OCI-M2 (cell line): ENCODE data around the gene SOX4.

ENCODE experiments used
- DNase-seq: peaks from one replicate; lab custom pipeline; 2025; ENCODE audit not compliant: unreplicated experiment; lab: John Stamatoyannopoulos, UW

SOX4 gene

GRCh38 chr6:21612067-21612745 is 18.7 kb downstream of the SOX4 start:
- DNase-seq = no peak

- DNase-seq = no peak
These were observed 20.3 kb downstream of the SOX4 start for GRCh38 chr6:21613809-21614208.

DNA sequence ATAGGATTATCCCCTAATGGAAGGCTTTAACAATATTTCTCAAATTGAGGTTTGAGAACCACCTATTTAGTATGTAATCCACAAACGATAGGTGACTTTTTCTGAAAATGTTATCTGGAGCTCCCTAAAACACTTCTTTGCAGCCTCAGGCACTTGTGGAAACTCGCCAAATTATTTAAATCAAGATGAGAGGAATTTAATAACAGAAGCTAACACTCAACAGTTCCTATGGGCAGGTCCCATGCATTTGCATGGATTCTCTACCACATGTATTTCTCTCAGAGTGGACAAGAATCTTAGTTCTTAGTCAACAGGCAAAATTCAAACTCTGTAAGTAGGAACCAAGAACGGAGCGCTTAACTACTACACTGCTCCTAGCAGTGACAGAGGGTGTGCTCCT is 20.7 kb downstream of the SOX4 start:
- DNase-seq = no peak

GRCh38 chr6:21615504-21615903 is 22.0 kb downstream of the SOX4 start:
- no peak for DNase-seq

- no peak for DNase-seq
These were observed 22.5 kb downstream of the SOX4 start for GRCh38 chr6:21616005-21616404.

DNA sequence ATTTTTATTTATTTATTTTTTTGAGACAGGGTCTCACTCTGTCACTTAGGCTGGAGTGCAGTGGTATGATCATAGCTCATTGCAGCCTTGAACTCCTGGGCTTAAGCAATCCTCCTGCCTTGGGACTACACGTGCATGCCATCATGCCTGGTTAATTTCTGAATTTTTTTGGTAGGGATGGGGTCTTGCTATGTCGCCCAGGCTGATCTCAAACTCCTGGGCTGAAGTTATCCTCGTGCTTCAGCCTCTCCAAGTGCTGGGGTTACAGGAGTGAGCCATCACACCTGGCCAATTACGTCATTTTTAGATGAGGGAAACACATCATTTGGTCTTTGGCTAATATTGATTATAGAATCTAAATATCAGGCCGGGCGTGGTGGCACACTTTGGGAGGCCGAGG is 32.1 kb downstream of the SOX4 start:
- no peak for DNase-seq

- no peak for DNase-seq
These were observed 33.2 kb downstream of the SOX4 start for GRCh38 chr6:21626756-21627155.

GRCh38 chr6:21628160-21628559 is 34.6 kb downstream of the SOX4 start:
- no peak for DNase-seq

DNA sequence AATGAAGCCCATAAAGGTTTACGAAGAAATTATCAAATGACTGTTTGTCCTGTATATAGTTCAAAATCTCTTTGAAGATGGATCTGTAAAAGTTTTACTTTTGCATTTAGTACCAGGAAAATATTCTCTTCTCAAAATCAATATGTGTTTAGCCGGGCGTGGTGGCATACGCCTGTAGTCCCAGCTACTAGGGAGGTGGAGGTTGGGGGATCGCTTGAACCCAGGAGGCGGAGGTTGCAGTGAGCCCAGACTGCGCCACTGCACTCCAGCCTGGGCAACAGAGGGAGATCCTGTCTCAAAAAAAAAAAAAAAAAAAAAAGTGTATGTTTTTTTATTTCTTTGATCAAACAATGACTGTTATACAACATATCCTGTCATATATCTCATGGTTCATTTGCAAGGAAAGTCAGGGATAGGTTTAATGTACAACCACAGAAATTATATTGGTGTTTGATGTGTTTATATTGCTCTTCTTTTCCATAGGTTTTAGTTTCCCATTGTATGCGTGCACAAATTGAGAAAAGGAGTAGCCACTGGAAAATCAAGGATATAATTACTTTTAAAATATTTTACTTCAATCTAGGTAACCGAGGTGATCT is 40.1 kb downstream of the SOX4 start:
- no peak for DNase-seq

- DNase-seq = no peak
These were observed 41.0 kb downstream of the SOX4 start for GRCh38 chr6:21634582-21634981.

- no peak for DNase-seq
These were observed 43.3 kb downstream of the SOX4 start for GRCh38 chr6:21636876-21637275.

DNA sequence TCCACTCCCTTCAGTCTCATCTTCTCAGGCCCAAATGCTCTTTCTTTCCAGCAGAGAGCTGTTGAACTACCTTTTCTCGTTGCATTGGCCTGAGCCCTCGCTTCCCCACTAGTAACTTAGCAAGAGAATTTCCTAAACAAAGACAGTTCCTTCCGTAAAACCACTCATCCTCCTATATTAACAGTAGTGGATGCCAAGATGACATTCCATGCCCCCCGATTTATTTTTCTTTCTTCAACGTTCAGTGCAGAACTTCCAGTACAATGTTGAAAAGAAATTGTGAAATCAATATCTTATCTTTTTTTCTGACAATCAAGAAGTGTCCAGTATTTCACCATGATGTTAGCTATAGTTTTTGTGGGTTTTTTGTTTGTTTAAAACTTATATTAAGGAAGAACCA is 45.8 kb downstream of the SOX4 start:
- DNase-seq = no peak
